HG03175 (cell line): ENCODE results near the gene PROX1.

Source experiments
- ATAC-seq: cut with Tn5 transposase; IDR thresholded peaks from one replicate; pipeline ENCODE4 v1.9.1; 2021; ENCODE audit warnings: mild to moderate bottlenecking, moderate library complexity; ENCODE audit not compliant: unreplicated experiment

The PROX1 gene, protein sequence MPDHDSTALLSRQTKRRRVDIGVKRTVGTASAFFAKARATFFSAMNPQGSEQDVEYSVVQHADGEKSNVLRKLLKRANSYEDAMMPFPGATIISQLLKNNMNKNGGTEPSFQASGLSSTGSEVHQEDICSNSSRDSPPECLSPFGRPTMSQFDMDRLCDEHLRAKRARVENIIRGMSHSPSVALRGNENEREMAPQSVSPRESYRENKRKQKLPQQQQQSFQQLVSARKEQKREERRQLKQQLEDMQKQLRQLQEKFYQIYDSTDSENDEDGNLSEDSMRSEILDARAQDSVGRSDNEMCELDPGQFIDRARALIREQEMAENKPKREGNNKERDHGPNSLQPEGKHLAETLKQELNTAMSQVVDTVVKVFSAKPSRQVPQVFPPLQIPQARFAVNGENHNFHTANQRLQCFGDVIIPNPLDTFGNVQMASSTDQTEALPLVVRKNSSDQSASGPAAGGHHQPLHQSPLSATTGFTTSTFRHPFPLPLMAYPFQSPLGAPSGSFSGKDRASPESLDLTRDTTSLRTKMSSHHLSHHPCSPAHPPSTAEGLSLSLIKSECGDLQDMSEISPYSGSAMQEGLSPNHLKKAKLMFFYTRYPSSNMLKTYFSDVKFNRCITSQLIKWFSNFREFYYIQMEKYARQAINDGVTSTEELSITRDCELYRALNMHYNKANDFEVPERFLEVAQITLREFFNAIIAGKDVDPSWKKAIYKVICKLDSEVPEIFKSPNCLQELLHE

GRCh38 chr1:213987927-213988506 is at the start of gene PROX1:
PROX1 (plus strand) TSS chr1:213987973; CDS start chr1:213996536, 8,563 bp downstream.
- ATAC-seq, result no peak

DNA sequence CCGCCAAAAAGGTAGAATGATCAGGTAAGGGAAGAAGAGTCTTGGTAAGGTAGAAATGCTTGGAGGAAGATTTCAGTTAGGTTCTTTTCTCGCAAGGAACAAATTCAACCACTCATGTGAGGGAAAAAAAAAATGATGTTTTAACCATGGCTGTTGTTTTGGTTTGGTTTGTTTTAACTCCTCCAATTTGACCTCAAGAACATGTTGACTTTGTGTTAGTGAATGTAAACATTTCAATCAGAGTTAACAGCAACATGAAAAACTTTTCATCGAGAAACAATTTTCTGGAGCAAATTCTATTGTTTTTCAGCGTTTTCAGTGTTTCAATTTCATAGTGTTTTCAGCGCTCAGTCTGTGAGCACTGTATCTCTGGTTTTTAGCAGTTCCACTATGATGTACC is 49.0 kb upstream of the PROX1 start:
- no peak for ATAC-seq

GRCh38 chr1:213939888-213940287 is 47.9 kb upstream of the PROX1 start:
- no peak for ATAC-seq

- ATAC-seq, result no peak
Observed at GRCh38 chr1:213940947-213941346, 46.8 kb upstream of the PROX1 start.

GRCh38 chr1:213942061-213942460 is 45.7 kb upstream of the PROX1 start:
- no peak for ATAC-seq

GRCh38 chr1:213947200-213947801 is 40.5 kb upstream of the PROX1 start:
- no peak for ATAC-seq

DNA sequence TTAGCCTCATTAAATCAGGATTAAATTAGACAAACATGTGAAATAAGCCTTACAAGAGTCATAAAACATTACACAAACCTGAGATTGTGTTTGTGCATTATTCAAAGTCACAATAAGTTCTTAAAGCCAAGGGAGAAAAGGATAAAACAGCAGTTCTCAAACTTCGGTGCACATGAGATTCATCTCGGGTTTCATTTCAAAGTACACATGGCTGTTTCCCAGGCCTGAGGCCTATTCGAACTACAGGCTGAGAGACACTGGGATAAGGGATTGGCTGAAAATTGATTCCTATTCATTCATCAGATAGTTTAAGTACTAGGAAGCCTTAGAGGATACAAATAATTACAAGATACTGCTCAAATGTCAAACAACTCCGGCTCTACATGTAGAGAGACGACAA is 35.9 kb upstream of the PROX1 start:
- ATAC-seq, result no peak

GRCh38 chr1:213953806-213954205 is 34.0 kb upstream of the PROX1 start:
- no peak for ATAC-seq

DNA sequence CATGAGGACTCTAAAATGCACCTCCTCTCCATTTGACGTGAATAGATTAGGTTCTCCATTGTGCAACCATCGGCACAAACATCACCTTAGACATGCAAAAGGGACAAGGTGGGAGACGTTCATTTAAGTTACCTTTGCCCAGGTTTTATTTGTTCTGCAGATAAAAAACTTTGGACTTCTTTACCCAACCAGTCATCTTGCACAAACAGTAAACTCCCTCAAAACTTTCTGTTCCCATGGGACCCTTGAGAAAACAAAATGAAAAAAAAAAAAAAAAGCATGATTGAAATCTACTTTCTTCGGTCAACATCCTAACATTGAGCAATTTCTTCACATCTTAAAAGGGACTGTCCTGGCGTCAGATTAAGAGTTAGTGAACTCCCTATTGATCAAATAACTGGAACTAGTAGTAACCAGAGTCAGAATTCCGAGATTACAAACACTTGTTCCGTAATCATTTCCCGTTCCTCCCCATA is 31.4 kb upstream of the PROX1 start:
- ATAC-seq, result no peak

- no peak for ATAC-seq
Observed at GRCh38 chr1:213958346-213958745, 29.4 kb upstream of the PROX1 start.

DNA sequence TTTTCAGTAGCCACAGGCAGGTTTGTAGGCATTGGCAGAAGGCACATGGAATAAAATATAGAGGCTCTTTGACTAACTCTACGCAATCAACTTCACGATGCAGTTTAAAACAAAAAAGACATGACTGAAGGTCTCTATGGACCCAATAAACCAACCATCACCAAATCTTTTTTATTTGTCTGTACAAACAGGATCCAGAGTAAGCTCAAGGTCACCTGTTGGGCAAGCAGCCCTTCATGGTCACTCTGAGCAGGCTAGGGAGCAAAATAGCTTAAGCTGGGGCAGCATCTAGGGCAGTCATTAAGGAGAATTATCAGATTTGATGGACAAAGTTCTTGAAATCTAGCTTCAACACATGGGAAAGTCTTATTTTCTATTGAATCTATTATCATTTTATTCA is 26.8 kb upstream of the PROX1 start:
- ATAC-seq, result no peak

DNA sequence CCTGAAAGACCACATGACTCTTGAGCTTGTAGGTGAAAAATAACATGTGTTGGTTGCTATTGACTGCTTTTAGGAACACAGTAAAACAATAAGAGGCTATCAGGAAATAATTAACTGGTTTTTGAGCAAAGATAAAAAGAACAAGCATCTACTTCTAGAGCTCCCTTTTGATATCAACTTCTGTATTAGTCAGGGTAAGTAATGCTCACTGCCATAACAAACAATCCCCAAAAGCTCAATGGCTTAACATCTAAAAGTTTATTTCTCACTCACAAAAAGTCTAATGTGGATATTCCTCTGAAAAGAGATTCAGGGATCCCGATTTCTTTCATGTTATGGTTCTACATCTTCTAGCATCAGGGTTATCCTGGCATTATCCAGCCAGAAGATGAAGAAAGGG is 25.3 kb upstream of the PROX1 start:
- no peak for ATAC-seq

- no peak for ATAC-seq
Observed at GRCh38 chr1:213966122-213966521, 21.7 kb upstream of the PROX1 start.

DNA sequence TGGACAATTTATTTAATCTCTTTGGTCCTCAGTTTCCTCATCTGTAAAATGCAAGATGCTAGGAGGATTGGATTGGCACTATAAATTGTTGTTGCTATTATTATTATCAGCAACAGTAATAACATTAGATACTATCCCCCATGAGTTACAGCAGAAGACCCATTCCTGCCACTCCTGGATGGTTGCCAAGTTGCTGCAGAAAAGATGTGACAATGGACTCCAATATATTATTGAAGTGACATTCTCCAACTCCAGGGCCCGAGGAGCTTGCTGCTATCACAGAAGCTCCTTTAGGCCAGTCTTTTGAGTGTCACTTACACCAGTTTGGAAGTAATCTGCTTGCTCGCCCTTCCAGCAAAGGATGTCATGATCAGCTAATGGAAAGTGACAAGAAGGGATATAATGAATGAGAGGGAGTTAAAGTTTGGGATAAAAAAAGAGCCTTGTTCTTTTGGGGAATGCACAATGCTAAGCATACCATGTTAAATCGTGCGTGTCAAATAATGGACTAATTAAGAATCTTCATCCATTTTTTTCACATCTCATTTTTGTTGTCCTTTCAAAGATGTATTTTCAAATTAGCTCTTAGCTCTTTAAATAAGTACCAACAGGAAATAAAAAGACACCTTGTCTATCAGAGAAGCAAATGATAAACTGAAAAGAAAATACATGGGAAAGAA is 19.5 kb upstream of the PROX1 start:
- ATAC-seq, result no peak

DNA sequence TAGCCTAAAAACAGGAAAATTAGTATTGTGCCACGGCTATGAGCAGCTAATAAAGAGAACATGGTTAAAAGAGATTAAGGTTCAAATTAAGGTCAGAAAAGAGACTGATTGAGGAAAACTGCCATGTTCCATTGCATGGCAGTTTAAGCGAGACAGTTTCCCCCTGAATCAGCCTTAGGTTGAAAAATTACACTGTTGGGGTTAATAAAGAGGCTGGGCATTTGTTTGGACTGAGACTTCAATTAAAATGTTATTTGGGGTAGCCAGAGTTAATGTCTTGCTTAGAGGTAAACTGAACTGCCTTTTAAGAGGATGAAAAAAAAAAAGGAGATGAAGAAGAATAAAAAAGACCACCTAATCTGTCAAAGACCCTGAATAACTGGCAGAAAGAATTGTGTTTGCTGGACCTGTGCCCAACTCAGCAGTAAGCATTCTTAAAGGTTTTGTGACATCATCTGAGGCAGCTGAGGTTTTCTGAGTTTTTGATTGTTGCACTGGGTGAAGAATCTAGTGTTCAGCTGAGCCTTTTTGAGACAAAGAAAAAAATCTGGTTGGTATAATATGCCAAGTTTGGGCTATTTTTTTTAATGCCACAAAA is 17.7 kb upstream of the PROX1 start:
- no peak for ATAC-seq

DNA sequence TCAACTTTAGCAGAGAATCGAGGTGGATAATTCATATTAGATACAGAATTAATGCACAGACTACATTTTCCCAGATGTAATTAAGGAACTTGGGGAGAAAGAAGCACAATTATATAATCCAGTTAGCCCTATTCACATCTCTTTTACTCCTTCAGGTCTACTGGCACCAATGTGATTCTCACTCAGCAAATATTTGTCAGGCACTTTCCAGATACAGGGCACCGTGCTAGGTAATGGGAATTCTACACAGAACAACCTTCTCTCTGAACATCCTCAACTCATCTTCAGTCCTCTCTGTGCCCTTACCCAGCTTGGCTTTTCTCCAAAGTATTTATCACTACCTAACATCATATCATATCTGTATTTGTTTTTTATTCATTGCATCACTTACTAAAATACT is 15.6 kb upstream of the PROX1 start:
- ATAC-seq, result no peak

DNA sequence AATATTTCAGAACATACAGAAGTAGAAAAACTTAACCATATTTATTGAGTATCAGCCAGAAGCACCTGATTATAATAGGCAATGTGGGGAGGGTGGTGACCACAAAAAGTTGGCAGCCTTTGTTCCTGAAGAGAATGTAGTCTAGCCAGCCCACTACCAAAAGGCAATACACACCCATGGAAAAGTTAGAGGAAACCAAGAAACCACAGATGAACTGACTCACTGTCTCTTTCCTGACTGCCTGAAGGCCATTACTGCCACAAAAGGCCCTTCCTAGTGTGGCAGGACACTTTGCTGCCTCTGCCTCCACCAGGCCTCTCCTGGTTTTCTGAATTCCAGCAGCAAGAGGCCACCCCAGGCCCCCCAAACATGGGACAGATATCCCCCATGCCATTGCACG is 14.6 kb upstream of the PROX1 start:
- no peak for ATAC-seq

DNA sequence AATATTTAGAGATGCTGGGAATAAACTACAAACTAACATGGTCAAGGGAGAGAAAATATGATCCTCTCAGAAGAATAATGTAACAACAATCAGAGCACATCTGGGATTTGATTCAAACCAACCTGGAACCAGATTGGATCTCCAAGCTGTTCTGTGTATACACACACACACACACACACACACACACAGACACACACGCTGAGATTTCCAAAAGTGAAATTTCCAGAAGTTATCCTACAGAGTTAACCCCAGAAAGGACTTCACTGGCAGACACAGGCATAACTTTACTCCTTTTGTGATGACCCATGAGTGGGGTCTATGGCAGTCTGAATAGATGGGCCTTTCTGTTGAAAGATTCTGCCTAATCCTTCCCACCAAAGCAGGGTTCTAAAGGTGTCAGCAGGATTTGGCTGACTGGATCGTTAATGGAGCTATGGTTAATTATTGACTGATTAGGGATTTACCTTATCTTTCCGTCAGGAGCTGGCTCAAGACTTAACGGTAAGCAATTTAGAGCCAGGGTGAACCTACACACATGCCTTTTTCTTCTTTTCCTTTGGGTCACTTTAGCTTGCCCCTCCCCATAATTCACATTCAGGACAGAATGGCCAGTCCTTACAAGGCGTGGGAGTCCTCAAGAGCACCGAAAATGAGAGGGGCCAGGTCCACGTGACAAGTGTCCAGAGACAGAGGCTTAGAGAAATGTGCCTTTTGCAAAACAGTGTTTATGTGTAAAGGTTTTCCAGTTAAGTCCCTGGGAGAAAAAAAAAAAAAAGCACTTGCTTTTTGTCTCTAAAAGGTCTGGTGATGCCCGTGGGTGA is 10.9 kb upstream of the PROX1 start:
- ATAC-seq, result no peak

DNA sequence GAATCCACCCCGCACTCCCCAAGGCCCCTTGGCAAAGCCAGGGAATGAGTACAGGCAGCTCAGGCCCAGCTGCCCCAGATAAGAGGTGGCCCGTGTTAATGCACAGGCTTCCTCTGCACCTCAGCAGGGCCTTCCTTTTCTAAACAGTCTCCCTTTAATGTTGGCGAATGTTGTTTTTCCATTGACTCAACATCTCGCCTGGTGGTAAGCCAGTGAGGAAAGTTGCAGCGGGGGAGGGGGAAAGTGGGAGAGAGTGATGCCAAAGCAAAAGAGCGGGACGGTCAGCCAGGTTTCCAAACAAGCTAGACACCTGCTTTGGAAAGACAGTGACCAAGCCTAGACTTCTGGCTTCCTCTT is 10.3 kb upstream of the PROX1 start:
- no peak for ATAC-seq

DNA sequence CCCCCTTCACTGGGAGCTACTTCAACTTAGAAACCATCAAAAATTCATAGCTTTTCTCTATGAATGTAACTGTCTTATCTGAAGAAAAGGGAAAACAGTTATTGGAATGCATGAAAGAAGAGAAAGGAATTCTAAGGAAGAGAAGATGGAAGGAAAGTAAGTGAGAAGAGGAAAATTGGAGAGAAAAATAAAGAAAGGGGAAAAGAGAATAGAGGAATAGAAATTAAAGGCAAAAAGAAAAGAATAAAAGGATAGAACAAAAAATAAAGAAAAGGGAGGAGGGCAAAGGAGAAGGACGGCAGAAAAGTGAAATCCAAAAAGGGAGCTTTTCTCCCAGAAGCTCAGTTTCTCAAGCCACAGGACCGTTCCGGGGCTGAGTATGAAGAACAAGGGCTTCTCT is 9.9 kb upstream of the PROX1 start:
- no peak for ATAC-seq
